Thyroid gland (tissue), 4 donors: ENCODE measurements around the gene MSX2. TPM values are rescaled to one million over a fixed set of nuclear protein-coding genes. Genes with fewer than 3 reads are reported as not detected.

Source experiments
- DNase-seq, 2 donors: peaks; one replicate each; pipeline ENCODE4 v3.0.0-alpha.2; 2019
- H3K27ac ChIP-seq, 3 donors: fragments of 200-600 bp; sonication (generic); 1 replicate in 2 of 3; 2 replicates in 1 of 3; pipeline ENCODE4 v1.5.1; 2016 to 2019; ENCODE audit warnings: mild to moderate bottlenecking in 1 of 3, moderate library complexity in 1 of 3
- H3K27me3 ChIP-seq: fragments of 200-600 bp; sonication (generic); one replicate; pipeline ENCODE4 v1.5.1; 2019
- H3K36me3 ChIP-seq, 2 donors: fragments of 200-600 bp; sonication (generic); one replicate each; pipeline ENCODE4 v1.5.1; 2016 to 2019
- H3K4me1 ChIP-seq, 2 donors: fragments of 200-600 bp; sonication (generic); one replicate each; pipeline ENCODE4 v1.5.1; 2017 to 2019
- H3K4me3 ChIP-seq, 3 donors: fragments of 200-600 bp; sonication (generic); replicated peaks in 1 of 3; 1 replicate in 2 of 3; 2 replicates in 1 of 3; pipeline ENCODE4 v1.5.1; 2016; ENCODE audit warnings: mild to moderate bottlenecking in 1 of 3
- H3K9me3 ChIP-seq: fragments of 200-600 bp; sonication (generic); one replicate; pipeline ENCODE4 v1.5.1; 2017
- POLR2A ChIP-seq, 2 donors: fragments of 450-650 bp; IDR thresholded peaks; one replicate each; pipeline ENCODE4 v1.6.1; 2017; ENCODE audit warnings: antibody characterized with exemption in 2 of 2, mild to moderate bottlenecking in 2 of 2, moderate library complexity in 1 of 2
- WGBS, 2 donors: methylation state at CpG; one replicate each; pipeline ENCODE4 v1.1.5; 2017; 5-methylcytosine and 5-hydroxymethylcytosine counted together
- intact Hi-C: fragments of 100-400 bp; cut with DNase I; formaldehyde crosslinking; loops from one replicate; pipeline ENCODE4 v1.15.1; 2023
- total RNA-seq, 4 donors: library from RNA; depleted of rRNA; stranded (reverse); fragments of >200 nt; gene quantifications; one replicate each; pipeline ENCODE4 v1.2.3, GENCODE V29; 2016
- TF ChIP-seq, protein P1 (sequence below), 6 experiments: fragments of 200-600 bp in 3 of 6; fragments of 450-650 bp in 3 of 6; sonication (generic) in 3 of 6; IDR thresholded peaks; one replicate each; pipeline ENCODE4 v1.5.1; 2016 to 2019; ENCODE audit warnings: antibody characterized with exemption in 6 of 6, mild to moderate bottlenecking in 2 of 6, inconsistent platforms in 1 of 6, moderate library complexity in 1 of 6

Gene MSX2
- total RNA-seq, 4 donors from 2014 or later, result 0.29 to 1.3 (median 0.42) TPM

DNA sequence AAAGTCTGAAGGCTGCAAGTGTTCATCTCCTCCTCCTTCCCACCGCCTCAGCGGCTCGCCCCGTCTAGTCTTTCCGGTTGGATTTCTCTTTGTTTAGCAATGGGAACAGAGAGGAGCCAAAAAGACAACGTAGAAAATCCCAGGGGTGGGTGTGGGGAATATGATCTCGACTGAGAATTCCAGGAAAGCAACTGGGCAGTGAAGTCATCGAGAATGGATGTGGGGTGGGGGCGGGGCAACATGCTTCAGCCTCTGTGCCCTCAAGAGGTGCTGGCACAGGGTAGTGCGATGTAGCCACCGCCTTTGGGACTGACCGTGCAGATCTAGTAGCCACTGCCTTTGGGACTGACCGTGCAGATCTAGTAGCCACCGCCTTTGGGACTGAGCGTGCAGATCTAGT is 12.9 kb downstream of the MSX2 start:
- no peak for TF ChIP-seq POLR2A (IDR thresholded peaks at IDR 0.05)
- intact Hi-C loops, result no loop called here
- Histone ChIP-seq H3K27me3 (no peaks in the 10 kb centered on the region), H3K4me3 (no peak overlapping the region), H3K4me1 (peaks cover 5 to 6% of the 10 kb centered on the region in 2 donors), H3K36me3 (no peaks in the 10 kb centered on the region), H3K27ac (no peak overlapping the region), H3K9me3 (no peaks in the 10 kb centered on the region)
- no peak for DNase-seq
- 28 to 29% methylated on average over 14 to 15 of the region's 15 CpGs for WGBS, 2 donors

- WGBS, 2 donors, result 70 to 77% methylated on average over 5 of the region's 5 CpGs
- DNase-seq, result no peak
- H3K9me3 ChIP-seq, result no peaks in the 10 kb centered on the region
- H3K4me1 ChIP-seq, result no peaks in the 10 kb centered on the region
- no peak overlapping the region for H3K27ac ChIP-seq
- intact Hi-C loops, result no loop called here
- H3K36me3 ChIP-seq, result no peaks in the 10 kb centered on the region
- no peaks in the 10 kb centered on the region for H3K27me3 ChIP-seq
- no peak overlapping the region for H3K4me3 ChIP-seq
- no peak for TF ChIP-seq POLR2A (IDR thresholded peaks at IDR 0.05)
- TF ChIP-seq, protein P1, sequence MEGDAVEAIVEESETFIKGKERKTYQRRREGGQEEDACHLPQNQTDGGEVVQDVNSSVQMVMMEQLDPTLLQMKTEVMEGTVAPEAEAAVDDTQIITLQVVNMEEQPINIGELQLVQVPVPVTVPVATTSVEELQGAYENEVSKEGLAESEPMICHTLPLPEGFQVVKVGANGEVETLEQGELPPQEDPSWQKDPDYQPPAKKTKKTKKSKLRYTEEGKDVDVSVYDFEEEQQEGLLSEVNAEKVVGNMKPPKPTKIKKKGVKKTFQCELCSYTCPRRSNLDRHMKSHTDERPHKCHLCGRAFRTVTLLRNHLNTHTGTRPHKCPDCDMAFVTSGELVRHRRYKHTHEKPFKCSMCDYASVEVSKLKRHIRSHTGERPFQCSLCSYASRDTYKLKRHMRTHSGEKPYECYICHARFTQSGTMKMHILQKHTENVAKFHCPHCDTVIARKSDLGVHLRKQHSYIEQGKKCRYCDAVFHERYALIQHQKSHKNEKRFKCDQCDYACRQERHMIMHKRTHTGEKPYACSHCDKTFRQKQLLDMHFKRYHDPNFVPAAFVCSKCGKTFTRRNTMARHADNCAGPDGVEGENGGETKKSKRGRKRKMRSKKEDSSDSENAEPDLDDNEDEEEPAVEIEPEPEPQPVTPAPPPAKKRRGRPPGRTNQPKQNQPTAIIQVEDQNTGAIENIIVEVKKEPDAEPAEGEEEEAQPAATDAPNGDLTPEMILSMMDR (IDR thresholded peaks at IDR 0.05), result no peak
Observed at GRCh38 chr5:174741352-174741751, 17.0 kb downstream of the MSX2 start.

DNA sequence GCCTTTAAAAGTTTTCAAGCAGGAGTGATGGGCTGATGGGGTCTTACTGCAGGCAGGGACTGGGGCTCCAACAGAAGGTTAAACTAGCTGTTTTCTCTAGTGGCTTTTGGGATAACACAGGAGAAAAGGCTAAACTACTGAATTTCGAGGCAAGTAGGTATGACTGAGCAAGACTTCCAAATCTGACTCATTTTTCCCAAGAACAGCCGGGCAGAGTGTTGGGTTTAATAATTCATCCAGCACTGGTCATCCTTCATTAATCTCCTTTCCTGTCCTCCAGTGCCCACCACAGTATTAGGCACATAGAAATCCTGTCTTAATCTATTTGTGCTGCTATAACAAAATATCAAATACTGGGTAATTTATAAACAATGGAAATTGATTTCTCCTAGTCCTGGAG is 20.5 kb downstream of the MSX2 start:
- intact Hi-C loops, result no loop called here
- Histone ChIP-seq H3K9me3 (no peaks in the 10 kb centered on the region), H3K36me3 (no peaks in the 10 kb centered on the region), H3K4me1 (no peaks in the 10 kb centered on the region), H3K4me3 (no peak overlapping the region), H3K27me3 (no peaks in the 10 kb centered on the region), H3K27ac (no peak overlapping the region)
- no peak for DNase-seq
- TF ChIP-seq, protein P1 (IDR thresholded peaks at IDR 0.05), result no peak
- TF ChIP-seq POLR2A (IDR thresholded peaks at IDR 0.05), result no peak
- WGBS, 2 donors, result 69 to 83% methylated on average over 2 of the region's 2 CpGs

DNA sequence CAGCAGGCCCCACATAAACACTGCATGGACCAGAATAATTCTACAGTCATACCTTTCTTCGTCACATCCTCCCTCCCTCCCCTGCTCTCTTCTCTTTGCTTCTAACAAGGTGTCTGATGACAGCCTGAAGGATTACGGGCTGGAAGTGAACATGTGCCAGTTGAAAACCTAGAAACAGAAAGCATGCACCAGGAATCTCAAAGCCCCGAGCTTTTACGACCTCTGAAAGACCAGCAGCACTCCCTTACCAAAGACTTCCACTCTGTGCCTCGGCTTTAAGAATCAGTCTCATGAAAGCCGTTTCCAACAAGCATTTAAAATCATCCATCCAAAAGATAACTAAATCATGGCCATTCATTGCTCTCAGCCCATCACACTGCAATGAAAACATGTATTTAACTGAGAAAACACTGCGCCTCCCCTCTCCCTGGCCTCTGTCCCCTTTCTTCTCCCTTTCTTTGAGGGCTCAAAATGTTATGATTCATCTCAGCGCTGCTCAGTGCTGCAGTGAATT is 21.3 kb downstream of the MSX2 start:
- 47% methylated on average over 8 of the region's 8 CpGs for WGBS, 2 donors
- H3K36me3 ChIP-seq, result no peaks in the 10 kb centered on the region
- H3K4me3 ChIP-seq, result no peak overlapping the region
- TF ChIP-seq, protein P1 (IDR thresholded peaks at IDR 0.05), result no peak
- no peak for TF ChIP-seq POLR2A (IDR thresholded peaks at IDR 0.05)
- no peaks in the 10 kb centered on the region for H3K4me1 ChIP-seq
- no peaks in the 10 kb centered on the region for H3K27me3 ChIP-seq
- DNase-seq, result no peak
- H3K9me3 ChIP-seq, result no peaks in the 10 kb centered on the region
- intact Hi-C loops, result no loop called here
- H3K27ac ChIP-seq, result no peak overlapping the region

DNA sequence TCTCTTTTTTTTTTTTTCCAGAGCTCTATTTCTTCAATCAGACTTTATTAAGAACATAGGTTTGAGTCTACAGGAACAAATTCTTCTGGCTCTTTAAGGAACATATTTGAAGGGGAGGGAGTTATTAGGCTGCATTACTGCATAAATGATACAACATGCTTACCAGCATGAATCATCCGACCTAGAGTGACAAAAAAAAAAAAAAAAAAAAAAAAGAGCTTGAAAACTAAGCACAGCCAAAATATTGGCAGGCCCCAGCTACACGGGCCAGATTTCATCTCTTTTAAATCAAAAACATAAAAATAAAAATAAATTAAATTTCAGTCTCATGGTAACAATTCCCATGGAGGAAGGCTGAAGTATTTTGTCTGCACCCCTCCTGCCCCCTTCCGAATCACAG is 26.3 kb downstream of the MSX2 start:
- Histone ChIP-seq H3K9me3 (no peaks in the 10 kb centered on the region), H3K27me3 (no peaks in the 10 kb centered on the region), H3K27ac (no peak overlapping the region), H3K36me3 (no peaks in the 10 kb centered on the region), H3K4me1 (peaks cover 0 to 7% of the 10 kb centered on the region in 2 donors), H3K4me3 (no peak overlapping the region)
- TF ChIP-seq, protein P1 (IDR thresholded peaks at IDR 0.05), result no peak
- TF ChIP-seq POLR2A (IDR thresholded peaks at IDR 0.05), result no peak
- 14 to 18% methylated on average over 3 of the region's 3 CpGs for WGBS, 2 donors
- intact Hi-C loops, result no loop called here
- DNase-seq, result no peak
